ENCODE measurements around the gene SDK1.

Gene SDK1

GRCh38 chr7:4017081-4017480 lies 716.0 kb downstream of the SDK1 start:
- no peak for DNase-seq (ENCODE audit: low read depth in 2 of 2)

DNA sequence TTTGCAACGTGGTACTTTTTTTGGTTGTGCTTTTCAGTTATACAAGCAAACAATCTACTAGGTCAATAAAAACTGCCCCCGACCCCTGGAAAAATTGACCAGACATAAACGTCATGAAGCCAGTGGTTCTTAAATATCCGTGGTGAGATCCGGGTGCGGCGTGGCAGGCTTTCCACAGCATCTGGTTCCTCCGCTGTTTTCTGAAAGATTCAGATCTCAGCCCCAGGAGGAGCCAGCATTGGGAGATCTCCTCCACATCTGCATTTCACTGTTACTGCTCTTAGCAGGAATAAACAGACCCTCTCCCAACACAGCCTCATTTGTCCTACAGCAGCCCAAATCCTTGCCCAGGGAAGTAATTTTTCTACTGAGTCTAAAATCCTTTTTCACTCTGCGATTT lies 716.7 kb downstream of the SDK1 start:
- DNase-seq (ENCODE audit: low read depth in 2 of 2): no peak

GRCh38 chr7:4018601-4019316 lies 717.7 kb downstream of the SDK1 start:
- no peak for DNase-seq (ENCODE audit: low read depth in 2 of 2)

DNA sequence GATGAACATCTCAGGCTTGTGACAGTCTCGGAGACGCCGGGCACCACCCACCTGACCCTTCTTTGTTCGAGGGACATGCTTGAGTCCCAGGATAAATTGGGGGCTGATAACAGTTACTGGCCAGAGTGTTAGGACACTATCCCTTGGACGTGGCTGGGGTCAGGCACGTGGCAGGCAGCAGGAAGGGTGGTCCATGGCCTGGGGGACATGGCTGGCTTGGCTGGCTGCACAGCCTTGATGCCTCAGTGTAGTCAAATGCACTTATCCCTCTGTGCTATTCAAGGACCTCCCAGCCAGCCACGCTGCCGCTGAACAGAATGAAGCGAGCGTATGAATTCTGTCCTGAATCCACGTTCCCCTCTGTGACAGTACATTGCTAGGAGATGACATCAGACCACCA lies 719.0 kb downstream of the SDK1 start:
- DNase-seq (ENCODE audit: low read depth in 2 of 2): no peak

DNA sequence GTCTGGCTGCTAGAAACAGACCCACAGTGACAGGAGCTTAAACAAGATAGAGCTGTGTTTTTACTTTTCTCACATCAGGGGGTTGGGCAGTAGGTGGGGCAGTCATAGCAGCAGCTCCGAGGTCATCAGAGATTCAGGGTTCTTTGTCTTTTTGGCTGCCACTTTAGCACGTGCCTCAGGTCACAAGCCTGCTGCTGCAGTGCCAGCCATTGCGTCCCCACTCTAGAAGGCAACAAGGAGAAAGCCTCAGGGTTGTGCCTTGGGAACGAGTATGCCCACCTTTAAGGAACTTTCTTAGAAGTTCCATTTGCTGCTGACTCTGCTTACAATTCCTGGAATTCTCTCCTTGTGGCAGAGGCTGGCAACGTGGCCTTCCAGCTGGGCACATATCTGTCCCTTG lies 720.4 kb downstream of the SDK1 start:
- no peak for DNase-seq (ENCODE audit: low read depth in 2 of 2)

DNA sequence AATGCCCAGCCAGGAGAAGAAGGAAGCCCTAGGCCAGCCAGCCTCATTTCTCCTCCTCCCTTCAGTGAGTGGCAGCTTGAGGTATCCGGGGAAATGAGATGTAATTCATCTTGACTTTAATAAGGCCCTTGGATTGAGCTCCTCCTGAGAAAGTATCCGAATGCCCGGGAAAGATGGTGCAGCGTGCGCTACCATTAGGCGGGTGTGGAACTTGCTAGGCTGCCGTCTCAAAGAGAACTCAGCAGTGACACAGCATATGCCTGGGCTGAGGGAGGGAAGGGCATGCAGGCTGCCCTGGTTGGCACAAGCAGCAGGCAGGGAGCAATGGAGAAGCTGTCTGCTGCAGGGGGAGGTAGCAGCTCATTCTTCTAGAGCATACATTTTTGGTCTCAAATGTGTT lies 721.2 kb downstream of the SDK1 start:
- DNase-seq (ENCODE audit: low read depth in 2 of 2): no peak

GRCh38 chr7:4023502-4023901 lies 722.5 kb downstream of the SDK1 start:
- no peak for DNase-seq (ENCODE audit: low read depth in 2 of 2)

DNA sequence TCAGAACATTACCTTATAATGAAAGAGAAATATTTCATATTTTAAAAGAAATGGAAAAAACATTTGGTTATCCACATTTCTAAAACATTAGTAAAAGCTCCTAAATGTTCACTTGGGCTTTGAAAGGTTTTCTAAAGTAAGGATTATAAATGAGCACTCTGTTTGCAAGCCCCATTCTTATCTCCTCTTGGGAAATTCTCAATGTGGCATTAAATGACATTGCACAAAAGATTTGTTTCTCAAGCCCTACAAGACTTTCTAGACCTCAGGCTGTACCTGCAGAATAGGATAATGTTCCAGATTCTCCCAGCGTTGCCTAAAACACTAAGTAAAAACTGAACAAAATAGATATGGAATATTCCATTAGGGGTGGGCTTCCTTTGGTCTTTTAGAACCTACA lies 723.1 kb downstream of the SDK1 start:
- DNase-seq (ENCODE audit: low read depth in 2 of 2): no peak

GRCh38 chr7:4024806-4025205 lies 723.8 kb downstream of the SDK1 start:
- DNase-seq (ENCODE audit: low read depth in 2 of 2): no peak

DNA sequence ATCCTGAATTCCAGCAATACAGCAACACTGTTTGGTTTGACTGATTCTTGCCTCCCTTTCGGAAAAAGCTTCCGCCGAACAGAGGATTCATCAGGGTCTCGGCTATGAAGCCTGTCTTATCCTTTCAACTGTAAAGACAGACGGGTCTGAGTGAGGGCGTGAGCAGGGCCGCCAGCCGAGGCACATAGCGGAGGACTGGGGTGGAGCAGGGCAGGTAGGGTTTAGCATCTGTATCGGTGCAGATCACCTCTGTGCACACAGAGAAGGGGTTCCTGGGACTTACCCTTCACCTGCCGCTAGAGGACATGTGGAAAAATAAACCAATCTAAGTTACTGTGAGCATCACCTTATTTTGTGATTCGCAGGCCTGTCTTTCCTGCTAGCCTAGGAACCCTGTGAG lies 724.2 kb downstream of the SDK1 start:
- no peak for DNase-seq (ENCODE audit: low read depth in 2 of 2)

GRCh38 chr7:4025694-4026615 lies 724.9 kb downstream of the SDK1 start:
- DNase-seq (ENCODE audit: low read depth in 2 of 2): no peak

DNA sequence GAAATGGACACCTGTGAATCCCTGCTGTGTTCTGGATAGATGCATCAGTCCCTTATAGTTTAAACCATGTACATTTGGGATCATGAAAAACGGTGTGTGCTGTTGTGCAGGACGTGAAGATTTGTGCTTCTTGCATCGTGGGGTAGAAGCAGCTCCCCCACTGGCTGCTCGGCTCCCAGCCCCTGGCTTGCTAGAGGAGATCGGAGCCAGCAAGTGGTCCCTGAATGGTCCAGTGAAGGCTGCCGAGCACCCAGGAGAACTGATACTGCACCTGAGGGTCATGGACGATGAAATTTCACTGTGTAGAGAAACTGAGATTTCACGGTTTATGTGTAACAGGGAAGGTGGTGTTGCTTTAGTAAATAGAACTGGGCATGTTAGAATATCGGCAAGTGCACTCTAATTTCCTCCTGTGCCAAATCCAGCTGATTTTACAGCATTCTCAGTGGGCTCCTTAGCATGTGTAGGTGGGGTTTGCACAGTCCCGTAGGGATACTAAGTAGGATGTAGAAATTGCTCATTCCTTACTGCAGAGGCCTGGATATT lies 726.0 kb downstream of the SDK1 start:
- no peak for DNase-seq (ENCODE audit: low read depth in 2 of 2)

- no peak for DNase-seq (ENCODE audit: low read depth in 2 of 2)
These were observed 727.2 kb downstream of the SDK1 start for GRCh38 chr7:4028221-4028620.

GRCh38 chr7:4029941-4030340 lies 728.9 kb downstream of the SDK1 start:
- no peak for DNase-seq (ENCODE audit: low read depth in 2 of 2)

GRCh38 chr7:4030346-4030950 lies 729.4 kb downstream of the SDK1 start:
- no peak for DNase-seq (ENCODE audit: low read depth in 2 of 2)

DNA sequence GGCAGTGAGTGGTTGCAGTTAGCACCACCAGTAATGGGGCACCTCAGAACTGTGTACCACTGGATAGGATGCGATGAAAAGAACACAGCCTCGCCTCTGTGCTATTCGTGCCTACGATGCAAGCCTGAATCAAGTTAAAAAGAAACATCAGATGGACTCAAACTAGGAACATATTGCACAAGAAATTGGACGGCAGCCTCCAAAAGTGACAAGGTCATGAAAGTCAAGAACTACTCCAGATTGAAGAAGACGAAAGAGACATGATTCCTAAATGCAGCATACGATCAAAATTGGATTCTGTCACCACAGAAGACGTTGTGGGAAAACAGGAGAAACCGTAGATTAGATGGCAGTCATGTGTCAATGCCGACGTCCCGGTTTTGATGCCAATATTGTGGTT lies 732.9 kb downstream of the SDK1 start:
- DNase-seq (ENCODE audit: low read depth in 2 of 2): no peak

- DNase-seq (ENCODE audit: low read depth in 2 of 2): no peak
These were observed 736.3 kb downstream of the SDK1 start for GRCh38 chr7:4037308-4037707.

GRCh38 chr7:4037877-4038276 lies 736.8 kb downstream of the SDK1 start:
- no peak for DNase-seq (ENCODE audit: low read depth in 2 of 2)

DNA sequence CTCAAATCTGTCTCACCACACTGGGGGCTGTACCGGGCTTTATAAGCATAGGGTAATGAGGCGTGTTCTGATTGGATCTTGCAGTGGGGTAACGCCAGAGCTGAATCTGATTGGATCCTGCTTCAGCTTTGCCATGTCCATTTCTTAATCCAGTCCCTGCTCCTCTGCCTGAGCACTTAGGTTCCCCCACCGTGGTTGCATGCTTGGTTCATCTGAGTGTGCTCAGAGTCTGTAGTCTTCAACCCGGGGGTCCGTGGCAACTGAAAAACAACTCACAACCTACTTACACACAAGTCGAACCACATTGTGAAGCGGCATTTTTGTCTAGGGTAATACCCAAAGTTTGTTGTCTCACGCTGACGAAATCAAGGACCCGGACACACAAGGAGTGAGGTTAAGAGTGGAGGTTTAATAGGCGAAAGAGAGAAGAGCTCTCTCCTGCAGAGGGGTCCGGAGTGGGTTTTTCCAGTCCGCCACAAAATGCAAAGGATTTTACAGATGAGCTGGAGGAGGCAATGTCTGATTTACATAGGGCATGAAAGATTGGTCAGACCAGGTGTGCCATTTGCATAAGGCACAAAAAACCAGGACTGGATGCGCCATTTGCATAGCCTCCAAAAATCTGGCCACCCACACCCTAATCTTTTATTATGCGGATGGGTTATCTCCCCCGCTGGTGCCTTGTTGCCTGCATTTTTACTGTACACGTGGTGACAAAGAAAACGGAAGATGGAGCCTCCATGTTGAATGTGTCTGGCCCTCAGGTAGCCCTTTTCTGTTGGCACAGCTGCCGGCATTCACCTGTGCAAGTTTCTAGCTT lies 739.3 kb downstream of the SDK1 start:
- no peak for DNase-seq (ENCODE audit: low read depth in 2 of 2)

GRCh38 chr7:4042402-4043045 lies 741.5 kb downstream of the SDK1 start:
- no peak for DNase-seq (ENCODE audit: low read depth in 2 of 2)

- no peak for DNase-seq (ENCODE audit: low read depth in 2 of 2)
These were observed 742.9 kb downstream of the SDK1 start for GRCh38 chr7:4043988-4044387.

All from fibroblast of skin of left quadriceps (primary cell).